B cell (primary cell): ENCODE results near the gene RGS10. TPM values are rescaled to one million over a fixed set of nuclear protein-coding genes. Genes with fewer than 3 reads are reported as not detected.
"Not testable (repeated sequence)": the region's sequence is repeated elsewhere in the genome, so short reads cannot be mapped to it uniquely, and the experiment has no call there.

ENCODE experiments used
- ATAC-seq: fragments of 200-7000 bp; cut with Tn5 transposase; one replicate; pipeline ENCODE4 v1.10.0; 2021; ENCODE audit warnings: low read depth, mild to moderate bottlenecking, moderate number of reproducible peaks, moderate library complexity
- CTCF ChIA-PET: fragments of 350-600 bp; sonication (Branson Sonifier 250); formaldehyde crosslinking; loops from one replicate; lab custom pipeline; 2021; ENCODE audit warnings: antibody characterized with exemption, inconsistent platforms; lab: Charles Lee
- POLR2A ChIA-PET: fragments of 350-600 bp; sonication (Branson Sonifier 250); formaldehyde crosslinking; loops from one replicate; lab custom pipeline; 2021; ENCODE audit warnings: antibody characterized with exemption; lab: Charles Lee
- DNase-seq: peaks from one replicate; pipeline ENCODE4 v3.0.0; 2013
- H2AFZ ChIP-seq: 2 replicates; pipeline ENCODE4 v1.6.1; 2012; ENCODE audit warnings: mild to moderate bottlenecking, low read depth, low read length; ENCODE audit not compliant: insufficient read depth, poor library complexity, severe bottlenecking
- H3K27ac ChIP-seq, 2 donors: 1 replicate in 1 of 2; 2 replicates in 1 of 2; pipeline ENCODE4 v1.5.1; 2012 to 2013; ENCODE audit warnings: low read length in 2 of 2, mild to moderate bottlenecking in 2 of 2, moderate library complexity in 1 of 2
- H3K27me3 ChIP-seq, 4 experiments: fragments of 200-600 bp in 1 of 4; sonication (generic) in 1 of 4; replicated peaks in 1 of 4; 1 replicate in 2 of 4; 2 replicates in 2 of 4; pipeline versions ENCODE4 v1.6.1 to v1.7.0; 2013 to 2016; ENCODE audit warnings: low read length in 3 of 4, mild to moderate bottlenecking in 2 of 4, mixed read lengths in 1 of 4, moderate library complexity in 1 of 4; ENCODE audit not compliant: insufficient read depth in 4 of 4, control insufficient read depth in 3 of 4; ENCODE audit errors: control extremely low read depth in 1 of 4
- H3K36me3 ChIP-seq, 2 experiments: replicated peaks in 1 of 2; 1 replicate in 1 of 2; 2 replicates in 1 of 2; pipeline versions ENCODE4 v1.6.1 to v1.7.1; 2013; ENCODE audit warnings: low read length in 1 of 2; ENCODE audit not compliant: insufficient read depth in 2 of 2, control insufficient read depth in 1 of 2; ENCODE audit errors: control extremely low read depth in 1 of 2, extremely low read depth in 1 of 2
- H3K4me1 ChIP-seq, 2 donors: fragments of 200-600 bp in 1 of 2; sonication (generic) in 1 of 2; 1 replicate in 1 of 2; 2 replicates in 1 of 2; pipeline versions ENCODE4 v1.5.1 to v1.6.1; 2013 to 2017; ENCODE audit warnings: low read length in 2 of 2; ENCODE audit not compliant: control insufficient read depth in 2 of 2, insufficient read depth in 2 of 2
- H3K4me2 ChIP-seq: replicated peaks from 2 replicates; pipeline ENCODE3; 2012; ENCODE audit warnings: mild to moderate bottlenecking, low read depth, low read length; ENCODE audit not compliant: poor library complexity, severe bottlenecking
- H3K4me3 ChIP-seq, 5 experiments: fragments of 200-600 bp in 1 of 5; sonication (generic) in 1 of 5; 1 replicate in 3 of 5; 2 replicates in 2 of 5; pipeline versions ENCODE4 v1.5.1 to v1.7.0; 2011 to 2016; ENCODE audit warnings: low read length in 4 of 5, mild to moderate bottlenecking in 4 of 5, low read depth in 2 of 5, control low read depth in 1 of 5, moderate library complexity in 1 of 5; ENCODE audit not compliant: insufficient read depth in 1 of 5; ENCODE audit errors: control extremely low read depth in 1 of 5, extremely low read depth in 1 of 5
- H3K79me2 ChIP-seq: fragments of 200-600 bp; sonication (generic); one replicate; pipeline ENCODE4 v1.6.0; 2016; ENCODE audit warnings: low read length; ENCODE audit not compliant: control insufficient read depth, insufficient read depth
- H3K9ac ChIP-seq: fragments of 200-600 bp; sonication (generic); 2 replicates; pipeline ENCODE4 v1.6.1; 2017; ENCODE audit warnings: mild to moderate bottlenecking, low read length, moderate library complexity
- H3K9me3 ChIP-seq, 3 donors: one replicate each; pipeline versions ENCODE4 v1.6.1 to v1.7.1; 2013; ENCODE audit warnings: low read length in 2 of 3; ENCODE audit not compliant: control insufficient read depth in 2 of 3, insufficient read depth in 1 of 3; ENCODE audit errors: control extremely low read depth in 1 of 3
- H4K20me1 ChIP-seq: 2 replicates; pipeline ENCODE4 v1.6.0; 2012; ENCODE audit warnings: mild to moderate bottlenecking, low read length; ENCODE audit not compliant: insufficient read depth, control insufficient read depth, poor library complexity, severe bottlenecking
- H3K27ac Mint-ChIP-seq: one replicate; pipeline ENCODE4 v1.8.0; 2021; ENCODE audit warnings: mixed read lengths
- H3K27me3 Mint-ChIP-seq: one replicate; pipeline ENCODE4 v1.8.0; 2021; ENCODE audit warnings: mixed read lengths
- H3K4me1 Mint-ChIP-seq: one replicate; pipeline ENCODE4 v1.8.0; 2021; ENCODE audit warnings: mixed read lengths
- H3K4me3 Mint-ChIP-seq: one replicate; pipeline ENCODE4 v1.8.0; 2021; ENCODE audit warnings: mixed read lengths
- H3K9me3 Mint-ChIP-seq: one replicate; pipeline ENCODE4 v1.8.0; 2022; ENCODE audit warnings: mixed read lengths; ENCODE audit not compliant: insufficient read depth
- WGBS: methylation state at CpG from one replicate; pipeline ENCODE4 v1.1.5; 2013; ENCODE audit warnings: missing lambda C conversion rate; ENCODE audit not compliant: insufficient coverage; 5-methylcytosine and 5-hydroxymethylcytosine counted together
- intact Hi-C: fragments of 100-400 bp; cut with micrococcal nuclease; formaldehyde crosslinking; loops from one replicate; pipeline ENCODE4 v1.10.0; 2022
- polyA plus RNA-seq: library from polyadenylated mRNA; depleted of rRNA; stranded (reverse); fragments of >200 nt; gene quantifications from 2 replicates; pipeline ENCODE4 v1.2.3, GENCODE V29; 2012
- total RNA-seq, 2 donors: library from RNA; stranded (reverse); fragments of 120-200 nt in 1 of 2; gene quantifications; 1 replicate in 1 of 2; 2 replicates in 1 of 2; pipeline versions ENCODE4 v1.2.3 to v1.2.4, GENCODE V29; 2013 to 2022
- TF ChIP-seq, protein P1 (sequence below): fragments of 200-600 bp; IDR thresholded peaks from one replicate; pipeline ENCODE4 v1.8.0; 2022; ENCODE audit warnings: antibody characterized with exemption, mild to moderate bottlenecking

RGS10 gene
- total and polyA plus RNA-seq, 2 donors (not counting 1 experiment from before 2014, with no cell fraction given) = 10.9 to 20.3 TPM

DNA sequence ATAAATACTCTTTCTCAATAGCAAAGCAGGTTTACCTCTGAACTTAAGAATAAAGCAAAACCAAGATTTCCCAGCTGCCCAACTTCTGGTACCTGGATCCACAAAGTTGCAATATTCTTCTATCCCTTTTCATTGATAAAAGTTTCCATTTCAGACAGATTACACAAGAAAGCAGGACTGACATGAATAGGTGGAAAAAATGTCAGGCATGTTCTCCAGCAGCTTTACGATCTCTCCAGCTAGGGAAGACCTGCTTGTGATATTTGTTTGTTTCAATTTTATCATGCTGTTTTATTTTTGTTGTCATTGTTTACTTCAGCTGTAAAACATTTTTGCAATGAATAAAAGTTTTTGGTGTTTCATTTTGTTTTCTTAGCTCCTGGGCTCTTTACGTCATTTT is 9.0 kb downstream of the RGS10 start:
- Histone ChIP-seq H3K79me2 (peaks cover 48% of the 10 kb centered on the region), H3K4me2 (no peak overlapping the region), H3K9me3 (no peaks in the 10 kb centered on the region), H4K20me1 (no peaks in the 10 kb centered on the region), H2AFZ (no peak overlapping the region), H3K9ac (no peak overlapping the region), H3K4me3 (no peak overlapping the region), H3K27ac (no peak overlapping the region), H3K36me3 (no peaks in the 10 kb centered on the region), H3K4me1 (peaks cover 0 to 9% of the 10 kb centered on the region in 2 donors), H3K27me3 (no peaks in the 10 kb centered on the region)
- no peak for DNase-seq
- H3K9me3 Mint-ChIP-seq = no peaks in the 10 kb centered on the region
- ChIA-PET POLR2A (interaction anchor here (0.7 kb wide), 1 partner anchor 9 kb away, joined by 5 read pairs; no protein-coding TSS in a partner anchor), CTCF (interaction anchor here (0.9 kb wide), 1 partner anchor 327 kb away, joined by 4 read pairs; no protein-coding TSS in a partner anchor)
- TF ChIP-seq, protein P1, sequence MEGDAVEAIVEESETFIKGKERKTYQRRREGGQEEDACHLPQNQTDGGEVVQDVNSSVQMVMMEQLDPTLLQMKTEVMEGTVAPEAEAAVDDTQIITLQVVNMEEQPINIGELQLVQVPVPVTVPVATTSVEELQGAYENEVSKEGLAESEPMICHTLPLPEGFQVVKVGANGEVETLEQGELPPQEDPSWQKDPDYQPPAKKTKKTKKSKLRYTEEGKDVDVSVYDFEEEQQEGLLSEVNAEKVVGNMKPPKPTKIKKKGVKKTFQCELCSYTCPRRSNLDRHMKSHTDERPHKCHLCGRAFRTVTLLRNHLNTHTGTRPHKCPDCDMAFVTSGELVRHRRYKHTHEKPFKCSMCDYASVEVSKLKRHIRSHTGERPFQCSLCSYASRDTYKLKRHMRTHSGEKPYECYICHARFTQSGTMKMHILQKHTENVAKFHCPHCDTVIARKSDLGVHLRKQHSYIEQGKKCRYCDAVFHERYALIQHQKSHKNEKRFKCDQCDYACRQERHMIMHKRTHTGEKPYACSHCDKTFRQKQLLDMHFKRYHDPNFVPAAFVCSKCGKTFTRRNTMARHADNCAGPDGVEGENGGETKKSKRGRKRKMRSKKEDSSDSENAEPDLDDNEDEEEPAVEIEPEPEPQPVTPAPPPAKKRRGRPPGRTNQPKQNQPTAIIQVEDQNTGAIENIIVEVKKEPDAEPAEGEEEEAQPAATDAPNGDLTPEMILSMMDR = no peak
- intact Hi-C loops = no loop called here
- no peak overlapping the region for H3K4me3 Mint-ChIP-seq
- WGBS = 100% methylated on average over 1 of the region's 2 CpGs
- H3K27ac Mint-ChIP-seq = no peak overlapping the region
- no peak for ATAC-seq
- H3K27me3 Mint-ChIP-seq = no peaks in the 10 kb centered on the region
- H3K4me1 Mint-ChIP-seq = peaks cover 11% of the 10 kb centered on the region

DNA sequence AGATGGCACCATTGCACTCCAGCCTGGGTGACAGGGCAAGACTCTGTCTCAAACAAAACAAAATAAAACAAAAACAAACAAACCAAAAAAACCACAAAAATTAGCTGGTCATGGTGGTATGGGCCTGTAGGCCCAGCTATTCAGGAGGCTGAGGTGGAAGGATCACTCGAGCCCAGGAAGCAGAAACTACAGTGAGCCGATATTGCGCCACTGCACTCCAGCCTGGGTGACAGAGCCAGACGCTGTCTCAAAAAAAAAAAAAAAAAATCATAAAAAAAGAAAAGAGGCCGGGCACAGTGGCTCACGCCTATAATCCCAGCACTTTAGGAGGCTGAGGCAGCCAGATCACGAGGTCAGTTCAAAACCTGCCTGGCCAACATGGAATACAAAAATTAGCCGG is 9.7 kb downstream of the RGS10 start:
- ChIA-PET CTCF (interaction anchor here (0.9 to 1.3 kb wide), 2 partner anchors 11 to 326 kb away, joined by 4 read pairs; no protein-coding TSS in a partner anchor), POLR2A (interaction anchor here (0.7 kb wide), 1 partner anchor 8 kb away, joined by 5 read pairs; no protein-coding TSS in a partner anchor)
- peaks cover 45% of the 10 kb centered on the region for H3K79me2 ChIP-seq
- H3K27me3 ChIP-seq, DNase-seq, H3K4me3 Mint-ChIP-seq, H3K27ac ChIP-seq, H3K27me3 Mint-ChIP-seq, H3K9me3 Mint-ChIP-seq, H4K20me1 ChIP-seq, H3K36me3 ChIP-seq, H3K4me2 ChIP-seq, H3K9ac ChIP-seq, H3K4me3 ChIP-seq, H3K4me1 Mint-ChIP-seq, intact Hi-C loops, H2AFZ ChIP-seq, H3K4me1 ChIP-seq, H3K27ac Mint-ChIP-seq, ATAC-seq, H3K9me3 ChIP-seq: not testable (repeated sequence)
- 91% methylated on average over 6 of the region's 8 CpGs for WGBS

DNA sequence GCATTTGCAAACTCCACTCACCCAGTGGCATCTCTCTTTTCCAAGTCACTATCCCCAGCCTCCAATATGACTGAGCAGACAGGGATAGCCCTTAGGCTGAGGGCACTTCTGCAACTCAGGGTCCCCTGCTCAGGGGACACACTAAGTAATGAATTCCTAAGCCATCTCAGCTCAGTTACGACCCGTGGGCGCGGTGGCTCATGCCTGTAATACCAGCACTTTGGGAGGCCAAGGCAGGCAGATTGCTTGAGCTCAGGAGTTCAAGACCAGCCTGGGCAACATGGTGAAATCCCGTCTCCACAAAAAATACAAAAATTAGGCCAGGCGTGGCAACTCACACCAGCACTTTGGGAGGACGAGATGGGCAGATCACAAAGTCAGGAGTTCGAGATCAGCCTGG is 10.3 kb downstream of the RGS10 start:
- H2AFZ ChIP-seq, H3K27me3 Mint-ChIP-seq, DNase-seq, H3K4me1 ChIP-seq, H3K27ac ChIP-seq, ATAC-seq, H3K9me3 ChIP-seq, intact Hi-C loops, H3K4me3 ChIP-seq, H3K4me3 Mint-ChIP-seq, H3K36me3 ChIP-seq, H3K27me3 ChIP-seq, H3K27ac Mint-ChIP-seq, H3K4me2 ChIP-seq, H3K4me1 Mint-ChIP-seq, H3K9ac ChIP-seq, H3K9me3 Mint-ChIP-seq, H4K20me1 ChIP-seq, POLR2A ChIA-PET: not testable (repeated sequence)
- H3K79me2 ChIP-seq = peaks cover 41% of the 10 kb centered on the region
- WGBS = 94% methylated on average over 8 of the region's 8 CpGs
- CTCF ChIA-PET = interaction anchor here (1.3 kb wide), 1 partner anchor 11 kb away, joined by 4 read pairs; no protein-coding TSS in a partner anchor
